ENCODE data around the gene MCHR1. TPM values are rescaled to one million over a fixed set of nuclear protein-coding genes. Genes with fewer than 3 reads are reported as not detected.

The MCHR1 gene
- total RNA-seq, 2 donors from 2014 or later: not detected

DNA sequence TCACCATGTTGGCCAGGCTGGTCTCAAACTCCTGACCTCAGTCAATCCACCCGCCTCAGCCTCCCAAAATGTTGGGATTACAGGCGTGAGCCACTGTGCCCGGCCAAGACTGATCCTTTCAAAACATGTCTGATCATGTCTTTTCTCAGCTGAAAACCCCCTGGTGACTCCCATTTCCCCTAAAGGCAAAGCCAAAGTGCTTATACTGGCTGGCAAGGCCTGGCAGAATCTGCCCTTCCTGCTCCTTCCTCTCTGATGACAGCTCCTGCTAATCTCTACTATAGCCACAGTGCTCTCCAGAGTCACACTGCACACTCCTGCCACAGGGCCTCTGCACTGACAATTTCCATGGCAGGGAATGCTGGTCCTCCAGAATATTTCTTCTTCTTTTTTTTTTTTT is 2.6 kb upstream of the MCHR1 start:
- no peak for TF ChIP-seq POLR2A (IDR thresholded peaks at IDR 0.05)
- no peak for TF ChIP-seq CTCF (IDR thresholded peaks at IDR 0.05)
- Histone ChIP-seq H3K4me1 (peaks cover 6% of the 10 kb centered on the region), H3K27ac (no peak overlapping the region), H3K36me3 (replicated peaks in 1 of 2; ENCODE audit: insufficient read depth in 1 of 2, low read depth in 2 of 2) (no peaks in the 10 kb centered on the region), H3K4me3 (no peak overlapping the region), H3K27me3 (no peaks in the 10 kb centered on the region), H3K9me3 (no peaks in the 10 kb centered on the region)
- intact Hi-C loops (cut with DNase I): no loop called here
- ATAC-seq (no peak), DNase-seq (no peak)
- 87 to 93% methylated on average over 3 of the region's 3 CpGs for WGBS, 2 donors

DNA sequence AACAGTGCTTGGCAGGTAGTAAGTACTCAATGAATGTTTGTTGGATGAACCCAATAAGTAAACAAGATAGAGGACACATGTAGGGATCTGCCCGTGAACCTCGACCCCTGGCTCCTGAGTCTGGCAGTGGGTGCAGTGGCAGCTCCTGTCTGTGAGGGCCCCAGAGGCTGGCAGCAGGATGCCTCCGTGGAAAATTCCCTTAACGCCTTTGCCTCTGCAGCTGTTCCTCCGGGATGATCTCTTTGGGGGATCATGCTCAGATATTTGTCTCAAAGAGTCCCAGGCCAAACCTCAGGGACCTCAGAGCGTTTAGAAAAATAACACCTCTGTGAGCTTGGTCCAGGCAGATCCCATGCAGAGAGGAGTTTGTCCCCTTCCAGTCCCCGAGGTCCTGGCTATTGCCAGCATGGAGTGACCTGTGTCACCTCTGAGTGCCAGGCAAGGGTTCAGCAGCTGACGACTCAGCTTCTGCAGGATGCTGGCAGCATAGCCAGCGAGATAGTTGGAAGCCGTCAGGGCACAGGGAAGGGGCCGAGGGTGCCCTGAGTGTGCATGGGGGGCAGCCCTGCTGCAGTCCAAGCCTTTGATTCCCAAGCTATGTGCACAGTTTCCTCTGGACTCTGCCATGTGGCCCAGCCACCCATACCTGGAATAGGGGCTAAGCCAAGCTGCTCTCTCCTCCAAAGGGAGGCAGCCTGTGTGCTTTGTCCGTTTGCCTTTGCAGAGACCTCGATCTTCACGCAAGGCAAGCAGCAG is 613 bp upstream of the MCHR1 start:
- no peak overlapping the region for H3K4me3 ChIP-seq
- H3K9me3 ChIP-seq: no peaks in the 10 kb centered on the region
- 60 to 67% methylated on average over 9 to 13 of the region's 14 CpGs for WGBS, 2 donors
- intact Hi-C loops (cut with DNase I): no loop called here
- H3K27me3 ChIP-seq: no peaks in the 10 kb centered on the region
- no peak for ATAC-seq
- no peak overlapping the region for H3K27ac ChIP-seq
- no peak for DNase-seq
- H3K36me3 ChIP-seq (replicated peaks in 1 of 2; ENCODE audit: insufficient read depth in 1 of 2, low read depth in 2 of 2): no peaks in the 10 kb centered on the region
- no peak for TF ChIP-seq CTCF (IDR thresholded peaks at IDR 0.05)
- TF ChIP-seq POLR2A (IDR thresholded peaks at IDR 0.05): no peak
- H3K4me1 ChIP-seq: peaks cover 6% of the 10 kb centered on the region

DNA sequence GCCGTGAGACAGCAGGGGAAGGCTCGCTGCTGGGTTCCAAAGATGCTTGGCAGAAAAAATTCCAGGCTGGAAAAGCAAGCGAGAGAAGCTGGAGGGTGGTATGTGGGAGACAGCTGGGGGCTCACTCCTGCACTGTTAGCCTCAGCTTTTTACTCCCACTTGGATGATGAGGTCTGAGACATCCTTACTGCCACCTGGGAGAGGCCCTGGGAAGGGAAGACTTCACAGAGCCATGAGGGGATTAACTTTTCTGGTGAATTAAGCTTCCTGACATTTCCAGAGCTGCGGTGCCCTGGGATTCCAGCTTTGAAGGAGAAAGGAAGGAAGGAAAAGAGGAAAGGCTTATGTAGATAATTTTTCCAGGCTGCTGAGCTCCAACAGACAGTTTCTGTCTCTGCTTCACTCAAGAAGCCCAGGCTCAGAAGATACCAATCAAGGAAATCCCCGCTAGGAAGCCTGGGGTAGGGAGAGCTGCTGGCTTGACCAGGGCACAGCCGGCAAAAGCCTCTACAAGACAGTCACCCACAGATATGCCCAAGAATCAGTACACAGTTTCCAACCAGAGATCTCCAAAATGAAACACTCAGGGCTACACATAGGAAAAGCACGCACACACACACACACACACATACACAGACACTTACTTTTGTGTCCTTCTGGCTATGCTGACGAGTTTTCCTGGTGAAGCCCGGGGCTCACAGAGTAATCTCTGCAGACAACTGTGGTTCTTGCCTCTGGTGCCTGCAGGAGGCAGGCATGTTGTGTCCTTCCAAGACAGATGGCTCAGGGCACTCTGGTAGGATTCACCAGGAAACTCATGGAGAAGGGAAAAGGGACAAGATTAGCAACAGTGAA is 907 bp downstream of the MCHR1 start:
- Histone ChIP-seq H3K27ac (no peak overlapping the region), H3K36me3 (replicated peaks in 1 of 2; ENCODE audit: insufficient read depth in 1 of 2, low read depth in 2 of 2) (no peaks in the 10 kb centered on the region), H3K27me3 (no peaks in the 10 kb centered on the region), H3K9me3 (no peaks in the 10 kb centered on the region), H3K4me1 (peaks cover 6% of the 10 kb centered on the region), H3K4me3 (no peak overlapping the region)
- 46 to 58% methylated on average over 9 of the region's 9 CpGs for whole genome bisulfite sequencing, 2 donors
- intact Hi-C loops (cut with DNase I): loop anchor here (10.0 kb wide), 1 partner anchor 215 kb away; no protein-coding TSS in a partner anchor
- TF ChIP-seq CTCF (IDR thresholded peaks at IDR 0.05): no peak
- no peak for TF ChIP-seq POLR2A (IDR thresholded peaks at IDR 0.05)
- ATAC-seq (no peak), DNase-seq (no peak)

- H3K27ac ChIP-seq: no peak overlapping the region
- DNase-seq (no peak), ATAC-seq (no peak)
- H3K9me3 ChIP-seq: no peaks in the 10 kb centered on the region
- H3K36me3 ChIP-seq (replicated peaks in 1 of 2; ENCODE audit: insufficient read depth in 1 of 2, low read depth in 2 of 2): no peaks in the 10 kb centered on the region
- H3K4me1 ChIP-seq: peaks cover 6% of the 10 kb centered on the region
- H3K27me3 ChIP-seq: no peaks in the 10 kb centered on the region
- TF ChIP-seq POLR2A (IDR thresholded peaks at IDR 0.05) (no peak), CTCF (IDR thresholded peaks at IDR 0.05) (no peak)
- intact Hi-C loops (cut with DNase I): loop anchor here (10.0 kb wide), 1 partner anchor 214 kb away; no protein-coding TSS in a partner anchor
- H3K4me3 ChIP-seq: no peak overlapping the region
- 74 to 79% methylated on average over 11 to 15 of the region's 15 CpGs for WGBS, 2 donors
Observed at GRCh38 chr22:40680819-40681183, 1.5 kb downstream of the MCHR1 start.
